GM19452 (cell line): ENCODE measurements around the gene SLC1A7.

ENCODE experiments used
- ATAC-seq: cut with Tn5 transposase; IDR thresholded peaks from one replicate; pipeline ENCODE4 v1.9.1; 2021; ENCODE audit not compliant: unreplicated experiment

SLC1A7 gene

GRCh38 chr1:53160924-53161378 is 18.5 kb upstream of the SLC1A7 start:
- no peak for ATAC-seq

GRCh38 chr1:53158900-53159299 is 16.5 kb upstream of the SLC1A7 start:
- no peak for ATAC-seq

GRCh38 chr1:53156783-53157182 is 14.3 kb upstream of the SLC1A7 start:
- ATAC-seq: no peak

- ATAC-seq: no peak
Observed at GRCh38 chr1:53155945-53156344, 13.5 kb upstream of the SLC1A7 start.

GRCh38 chr1:53155534-53155933 is 13.1 kb upstream of the SLC1A7 start:
- no peak for ATAC-seq

GRCh38 chr1:53154859-53155438 is 12.5 kb upstream of the SLC1A7 start:
- ATAC-seq: no peak

- no peak for ATAC-seq
Observed at GRCh38 chr1:53153752-53154151, 11.3 kb upstream of the SLC1A7 start.

- ATAC-seq: no peak
Observed at GRCh38 chr1:53148123-53148522, 5.7 kb upstream of the SLC1A7 start.

GRCh38 chr1:53147174-53147573 is 4.7 kb upstream of the SLC1A7 start:
- no peak for ATAC-seq

GRCh38 chr1:53145942-53146708 is 3.7 kb upstream of the SLC1A7 start:
- ATAC-seq: no peak

- no peak for ATAC-seq
Observed at GRCh38 chr1:53145619-53145941, 3.1 kb upstream of the SLC1A7 start.

GRCh38 chr1:53145051-53145600 is 2.7 kb upstream of the SLC1A7 start:
- no peak for ATAC-seq

- no peak for ATAC-seq
Observed at GRCh38 chr1:53144201-53144600, 1.8 kb upstream of the SLC1A7 start.

GRCh38 chr1:53143527-53143926 is 1.1 kb upstream of the SLC1A7 start:
- no peak for ATAC-seq

GRCh38 chr1:53141487-53142055 is 867 bp downstream of the SLC1A7 start:
- ATAC-seq: no peak

GRCh38 chr1:53140451-53140850 is 2.0 kb downstream of the SLC1A7 start:
- no peak for ATAC-seq

GRCh38 chr1:53139951-53140361 is 2.5 kb downstream of the SLC1A7 start:
- no peak for ATAC-seq

- ATAC-seq: no peak
Observed at GRCh38 chr1:53138991-53139884, 3.2 kb downstream of the SLC1A7 start.

- no peak for ATAC-seq
Observed at GRCh38 chr1:53137729-53138128, 4.7 kb downstream of the SLC1A7 start.

GRCh38 chr1:53135735-53136114 is 6.7 kb downstream of the SLC1A7 start:
- no peak for ATAC-seq
